Fibroblast of pulmonary artery (primary cell): Measurements from ENCODE around the gene SPAG9.
"Not testable (repeated sequence)": the region's sequence is repeated elsewhere in the genome, so short reads cannot be mapped to it uniquely, and the experiment has no call there.

ENCODE experiments used
- DNase-seq: peaks from one replicate; pipeline ENCODE4 v3.0.0-alpha.2; 2010; ENCODE audit warnings: low read depth
- H3K4me3 ChIP-seq: replicated peaks from 2 replicates; pipeline ENCODE4 v1.5.1; 2011; ENCODE audit warnings: low read depth, mild to moderate bottlenecking, control low read depth, low read length, moderate library complexity
- CTCF ChIP-seq: IDR thresholded peaks from 2 replicates; pipeline ENCODE4 v1.5.1; 2011; ENCODE audit warnings: mild to moderate bottlenecking, control low read depth, low read length, inconsistent platforms; ENCODE audit errors: missing control alignments

Gene SPAG9

GRCh38 chr17:51103050-51103449, 17.6 kb downstream of the SPAG9 start:
- no peak overlapping the region for H3K4me3 ChIP-seq
- TF ChIP-seq CTCF: no peak
- no peak for DNase-seq

- no peak for TF ChIP-seq CTCF
- no peak for DNase-seq
Observed at GRCh38 chr17:51097708-51098446, 22.8 kb downstream of the SPAG9 start.

GRCh38 chr17:51091635-51092034, 29.0 kb downstream of the SPAG9 start:
- no peak for TF ChIP-seq CTCF
- no peak overlapping the region for H3K4me3 ChIP-seq
- DNase-seq: no peak

More at GRCh38 chr17:51097708-51098446, 22.8 kb downstream of the SPAG9 start:
- no peak overlapping the region for H3K4me3 ChIP-seq

GRCh38 chr17:51088868-51089267, 31.8 kb downstream of the SPAG9 start:
- peak; percentile 23 for DNase-seq

GRCh38 chr17:51088287-51088686, 32.4 kb downstream of the SPAG9 start:
- H3K4me3 ChIP-seq: no peak overlapping the region

More at GRCh38 chr17:51088868-51089267, 31.8 kb downstream of the SPAG9 start:
- not testable (repeated sequence) for H3K4me3 ChIP-seq

GRCh38 chr17:51087072-51087757, 33.5 kb downstream of the SPAG9 start:
- DNase-seq: no peak
- TF ChIP-seq CTCF: no peak
- no peak overlapping the region for H3K4me3 ChIP-seq

More at GRCh38 chr17:51088287-51088686, 32.4 kb downstream of the SPAG9 start:
- DNase-seq: no peak
- no peak for TF ChIP-seq CTCF

- DNase-seq: peak; percentile 38
- TF ChIP-seq CTCF: no peak
- peak overlapping the region; percentile 42 for H3K4me3 ChIP-seq
Observed at GRCh38 chr17:51085150-51085805, 35.4 kb downstream of the SPAG9 start.
